ENCODE measurements around the gene ANKRD33.
"Not testable (repeated sequence)": the region's sequence is repeated elsewhere in the genome, so short reads cannot be mapped to it uniquely, and the experiment has no call there.

ANKRD33 gene

GRCh38 chr12:51883998-51884675 is 3.8 kb upstream of the ANKRD33 start:
- no peak for DNase-seq

DNA sequence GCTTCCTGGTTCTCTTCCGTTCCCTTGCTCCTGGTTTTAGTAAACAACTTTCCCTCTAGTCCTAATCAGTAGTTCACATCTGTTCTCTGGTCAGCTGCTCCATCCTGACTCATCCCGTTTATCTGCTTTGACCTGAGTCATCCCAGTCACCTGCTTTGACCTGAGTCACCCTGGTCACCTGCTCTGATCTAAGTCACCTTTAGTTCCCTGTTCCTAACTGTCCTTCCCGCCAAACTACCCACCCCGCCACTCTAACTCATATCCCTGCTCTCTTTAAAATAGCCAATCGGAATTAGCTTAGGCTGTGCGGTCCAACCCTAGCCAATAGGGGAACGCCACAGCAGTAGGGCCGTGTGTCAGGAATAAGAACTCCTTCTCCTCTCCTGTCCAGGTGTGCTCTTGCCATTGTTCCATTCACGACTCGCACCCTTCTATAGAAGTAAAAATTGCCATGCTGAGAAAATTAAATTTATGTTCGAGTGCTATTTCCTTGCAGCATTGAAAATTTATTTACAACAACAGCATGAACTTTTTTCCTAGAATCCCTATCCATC is 3.1 kb upstream of the ANKRD33 start:
- peak; percentile 29 for DNase-seq

DNA sequence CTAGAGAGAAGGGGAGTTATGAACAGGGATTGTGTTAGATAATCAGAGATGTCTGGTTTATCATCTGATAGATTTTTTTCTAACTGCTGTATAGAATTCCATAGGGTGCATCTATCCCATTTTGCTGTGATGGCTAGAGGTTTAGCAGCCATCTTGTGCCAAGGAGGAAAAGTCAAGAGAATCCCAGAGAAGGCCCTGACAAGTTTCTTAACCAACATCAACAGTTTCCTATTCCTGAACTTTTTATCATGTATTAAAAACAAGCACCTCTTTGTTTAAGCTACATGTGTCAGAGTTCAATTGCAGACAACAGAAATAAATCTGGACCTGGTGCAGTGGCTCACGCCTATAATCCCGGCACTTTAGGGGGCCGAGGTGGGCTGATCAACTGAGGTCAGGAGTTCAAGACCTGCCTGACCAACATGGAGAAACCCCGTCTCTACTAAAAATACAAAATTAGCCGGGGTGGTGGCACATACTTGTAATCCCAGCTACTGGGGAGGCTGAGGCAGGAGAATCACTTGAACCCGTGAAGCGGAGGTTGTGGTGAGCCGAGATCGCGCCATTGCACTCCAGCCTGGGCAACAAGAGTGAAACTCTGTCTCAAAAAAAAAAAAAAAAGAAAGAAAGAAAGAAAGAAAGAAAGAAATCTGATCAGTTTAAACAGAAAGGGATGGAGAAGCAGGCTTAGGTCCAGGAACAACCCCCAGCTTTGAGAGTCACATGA is 2.4 kb upstream of the ANKRD33 start:
- DNase-seq = not testable (repeated sequence)

GRCh38 chr12:51886021-51886710 is 1.7 kb upstream of the ANKRD33 start:
- peak; percentile 56 for DNase-seq

DNA sequence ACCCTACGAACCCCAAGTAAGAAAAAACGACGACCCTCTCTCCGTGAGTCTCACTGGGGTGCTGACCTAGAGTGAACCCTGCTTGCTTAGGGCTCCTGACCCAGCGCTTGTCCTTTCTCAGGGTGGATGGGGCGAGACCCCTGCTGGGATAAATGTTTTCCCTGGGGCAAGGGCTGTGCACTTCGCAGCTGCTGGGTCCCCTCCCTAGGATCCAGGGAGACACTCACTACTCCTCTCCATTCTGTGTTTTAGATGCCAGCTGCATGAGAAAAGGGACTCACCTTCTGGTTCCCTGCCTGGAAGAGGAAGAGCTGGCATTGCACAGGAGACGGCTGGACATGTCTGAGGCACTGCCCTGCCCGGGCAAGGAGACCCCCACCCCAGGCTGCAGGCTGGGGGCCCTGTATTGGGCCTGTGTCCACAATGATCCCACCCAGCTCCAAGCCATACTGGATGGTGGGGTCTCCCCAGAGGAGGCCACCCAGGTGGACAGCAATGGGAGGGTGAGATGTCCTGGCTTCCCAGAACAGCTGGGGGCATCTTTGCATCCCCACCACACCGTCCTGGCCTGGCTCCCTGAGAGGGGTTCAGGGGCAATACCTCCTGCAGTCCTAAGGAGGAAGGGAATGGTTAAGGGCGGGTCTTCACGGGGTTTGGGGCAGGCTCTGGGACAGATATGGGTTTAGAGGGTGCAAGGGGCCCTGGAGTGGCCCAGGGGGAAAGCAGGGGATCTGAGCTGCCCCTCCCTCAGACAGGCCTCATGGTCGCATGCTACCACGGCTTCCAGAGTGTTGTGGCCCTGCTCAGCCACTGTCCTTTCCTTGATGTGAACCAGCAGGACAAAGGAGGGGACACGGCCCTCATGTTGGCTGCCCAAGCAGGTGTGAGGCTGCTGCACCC is 663 bp downstream of the ANKRD33 start:
- DNase-seq = no peak

DNA sequence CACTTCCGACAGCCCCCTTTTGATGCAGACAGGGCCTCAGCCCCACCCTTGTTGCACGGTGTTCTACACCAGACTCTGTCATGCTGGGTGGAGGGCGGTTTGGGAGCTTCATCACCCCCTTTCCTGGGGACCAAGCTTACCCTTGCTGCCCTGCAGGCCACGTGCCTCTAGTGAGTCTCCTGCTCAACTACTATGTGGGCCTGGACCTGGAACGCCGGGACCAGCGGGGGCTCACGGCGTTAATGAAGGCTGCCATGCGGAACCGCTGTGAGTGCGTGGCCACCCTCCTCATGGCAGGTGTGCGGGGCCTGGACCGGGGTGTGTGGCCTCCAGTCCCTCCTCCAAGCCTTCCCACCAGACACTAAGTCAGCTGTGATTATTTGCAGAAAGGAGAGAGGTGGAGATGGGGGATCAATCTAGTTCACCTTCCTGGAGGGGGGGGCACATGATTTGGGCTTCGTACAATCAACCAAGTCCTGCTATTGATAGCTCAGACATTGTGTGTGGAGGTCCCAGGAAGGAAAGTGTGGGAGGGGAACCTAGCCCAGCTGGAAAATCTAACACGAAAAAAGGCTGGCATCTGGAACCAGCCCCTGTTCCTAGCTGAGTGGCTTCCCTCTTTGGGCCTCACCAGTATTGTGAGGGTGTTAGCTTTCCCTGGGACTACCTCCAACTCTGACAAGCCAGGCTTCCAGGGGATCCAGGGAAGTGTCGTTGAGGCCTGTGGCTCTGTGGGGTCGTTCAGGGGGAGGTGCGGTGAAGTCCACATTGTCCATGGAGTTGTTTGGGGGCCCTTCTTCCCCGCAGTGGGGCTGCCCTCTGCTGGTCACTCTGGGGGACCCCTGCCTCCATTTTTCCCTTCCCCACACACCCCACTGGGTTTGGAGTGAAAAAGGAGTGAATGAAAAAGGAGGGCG is 1.6 kb downstream of the ANKRD33 start:
- DNase-seq = no peak

DNA sequence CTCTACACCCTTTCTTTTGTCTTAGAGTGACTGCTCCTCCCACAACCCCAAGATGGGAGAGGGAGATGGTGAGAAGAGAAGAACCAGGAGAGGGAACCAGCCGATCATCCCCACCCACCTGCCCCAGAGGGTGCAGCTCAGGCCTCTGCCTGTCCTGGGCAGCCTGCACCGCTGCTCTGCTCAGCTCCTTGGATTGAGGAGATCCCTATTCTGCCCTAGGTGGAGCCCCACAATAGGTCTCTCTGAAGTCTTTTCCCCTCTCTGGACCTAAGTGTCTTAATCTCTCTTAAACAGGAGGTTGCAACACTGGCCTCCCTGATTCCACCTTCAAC is 2.2 kb downstream of the ANKRD33 start:
- DNase-seq = no peak

DNA sequence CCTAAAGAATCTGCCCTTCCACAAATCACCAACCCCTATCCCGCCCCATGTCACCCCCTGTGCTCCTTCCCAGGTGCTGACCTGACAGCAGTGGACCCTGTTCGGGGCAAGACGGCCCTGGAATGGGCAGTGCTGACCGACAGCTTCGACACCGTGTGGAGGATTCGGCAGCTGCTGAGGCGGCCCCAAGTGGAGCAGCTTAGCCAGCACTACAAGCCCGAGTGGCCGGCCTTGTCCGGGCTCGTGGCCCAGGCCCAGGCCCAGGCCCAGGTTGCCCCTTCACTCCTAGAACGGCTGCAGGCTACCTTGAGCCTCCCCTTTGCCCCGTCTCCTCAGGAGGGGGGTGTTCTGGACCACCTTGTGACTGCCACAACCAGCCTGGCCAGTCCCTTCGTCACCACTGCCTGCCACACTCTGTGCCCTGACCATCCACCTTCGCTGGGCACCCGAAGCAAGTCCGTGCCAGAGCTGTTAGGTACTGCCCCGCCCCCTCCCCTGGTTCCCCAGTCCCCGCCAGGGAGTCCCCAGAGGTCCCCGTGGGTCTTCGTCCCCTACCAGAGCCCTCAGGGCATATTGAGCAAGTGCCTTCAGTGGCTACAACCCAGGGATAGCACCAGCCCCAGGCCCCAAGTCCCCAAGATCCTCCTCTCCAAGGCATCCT is 2.7 kb downstream of the ANKRD33 start:
- no peak for DNase-seq

GRCh38 chr12:51891843-51892242 is 3.9 kb downstream of the ANKRD33 start:
- no peak for DNase-seq

- no peak for DNase-seq
Measured at GRCh38 chr12:51893786-51894185, 5.9 kb downstream of the ANKRD33 start.

- no peak for DNase-seq
Measured at GRCh38 chr12:51895378-51896135, 7.7 kb downstream of the ANKRD33 start.

DNA sequence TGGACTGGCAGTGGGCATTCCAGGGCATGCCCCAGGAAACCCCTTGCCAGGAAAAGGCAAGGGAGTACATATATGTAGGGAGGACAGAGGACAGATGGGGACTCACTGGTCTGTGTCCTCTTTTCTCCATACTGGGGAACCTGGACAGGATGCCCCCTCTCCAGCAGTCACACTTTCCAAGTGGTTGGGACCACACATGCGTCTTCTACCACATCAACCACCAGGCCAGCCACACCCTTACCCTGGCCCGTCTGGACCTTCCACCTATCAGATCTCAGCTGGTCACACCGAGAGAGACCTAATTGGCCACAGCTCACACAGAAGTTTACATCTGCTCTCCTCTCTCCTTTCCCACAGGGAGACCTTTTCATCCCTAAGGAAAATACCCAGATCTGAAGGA is 8.3 kb downstream of the ANKRD33 start:
- DNase-seq = no peak

DNA sequence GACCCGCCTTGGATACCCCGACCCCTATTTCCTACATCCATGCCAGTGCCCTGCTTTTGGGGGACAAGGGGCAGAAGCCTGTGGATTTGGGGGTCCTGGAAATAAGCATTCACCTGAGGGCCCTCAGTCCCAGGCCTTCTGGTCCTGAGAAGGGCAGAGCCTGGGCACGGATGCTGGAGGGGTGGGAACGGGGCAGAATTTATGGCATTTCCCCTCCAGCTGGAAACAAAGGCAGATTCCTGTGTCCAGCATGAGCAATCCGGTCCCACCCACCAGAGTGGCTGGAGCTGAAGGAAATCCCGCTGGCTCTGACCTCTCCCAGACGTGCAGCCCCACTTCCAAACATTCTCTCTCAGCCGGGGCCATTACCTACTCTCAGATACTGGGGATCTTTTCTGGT is 9.3 kb downstream of the ANKRD33 start:
- no peak for DNase-seq

GRCh38 chr12:51898506-51898905 is 10.6 kb downstream of the ANKRD33 start:
- DNase-seq = no peak

DNA sequence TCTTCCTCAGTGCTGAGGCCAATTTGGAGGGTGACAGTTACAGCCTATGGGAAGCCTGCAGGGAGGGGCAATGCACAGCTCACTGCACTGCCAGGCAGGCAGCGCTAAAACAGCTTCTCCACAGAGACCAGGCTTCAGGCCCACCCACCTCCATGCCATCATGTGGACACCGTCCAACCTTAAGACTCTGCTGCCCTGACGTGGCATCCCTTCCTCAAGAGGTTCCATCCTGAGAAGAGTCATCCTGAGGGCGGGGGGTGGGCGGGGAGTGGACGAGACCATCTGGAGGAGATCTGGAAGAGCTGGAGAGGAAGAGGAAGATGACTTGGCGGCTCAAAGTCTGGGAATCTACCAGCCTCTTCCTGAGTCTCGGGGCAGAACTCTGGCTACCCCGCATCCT is 11.0 kb downstream of the ANKRD33 start:
- DNase-seq = no peak

DNA sequence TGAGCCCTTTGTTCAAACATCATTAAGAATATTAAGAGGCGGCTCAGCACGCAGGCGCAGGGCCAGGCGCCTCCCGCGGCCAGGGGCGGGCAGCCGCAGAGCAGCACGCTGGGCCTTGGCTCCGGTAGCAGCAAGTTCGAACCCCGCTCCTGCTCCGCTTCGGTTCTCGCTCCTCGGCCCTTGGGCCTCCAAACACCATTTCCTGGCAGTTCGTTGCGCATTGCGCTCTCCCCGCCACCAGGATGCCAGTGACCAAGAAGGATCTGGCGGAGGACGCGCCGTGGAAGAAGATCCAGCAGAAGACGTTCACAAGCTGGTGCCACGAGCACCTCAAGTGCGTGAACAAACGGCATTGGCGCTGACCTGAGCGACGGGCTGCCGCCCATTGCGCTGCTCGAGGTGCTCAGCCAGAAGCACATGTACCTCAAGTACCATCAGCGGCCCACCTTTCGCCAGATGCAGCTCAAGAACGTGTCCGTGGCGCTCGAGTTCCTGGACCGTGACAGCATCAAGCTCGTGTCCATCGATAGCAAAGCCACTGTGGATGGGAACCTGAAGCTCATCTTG is 12.5 kb downstream of the ANKRD33 start:
- DNase-seq = no peak

- no peak for DNase-seq
Measured at GRCh38 chr12:51901121-51901817, 13.4 kb downstream of the ANKRD33 start.

GRCh38 chr12:51901881-51902280 is 14.0 kb downstream of the ANKRD33 start:
- DNase-seq = no peak

GRCh38 chr12:51904951-51905470 is 17.1 kb downstream of the ANKRD33 start:
- DNase-seq = no peak

Measured in NCI-H226 (cell line).